HCT116 (cell line): ENCODE results near the gene ARIH2. TPM values are rescaled to one million over a fixed set of nuclear protein-coding genes. Genes with fewer than 3 reads are reported as not detected.
A peak's percentile ranks its signal among the peaks of the same experiment; 100 is the strongest.

Experiments
- ATAC-seq: fragments of 200-7000 bp; cut with Tn5 transposase; 2 replicates; pipeline ENCODE4 v1.9.1; 2020; ENCODE audit warnings: mild to moderate bottlenecking, moderate library complexity
- BruUV-seq: library from RNA; stranded (reverse); fragments of 400-500 nt; replicated peaks from 2 replicates; lab custom pipeline; 2021; lab: Mats Ljungman, UMichigan
- CTCF ChIA-PET: fragments of 300-600 bp; sonication (Branson Sonifier 250); formaldehyde crosslinking; loops from one replicate; lab custom pipeline; 2021; ENCODE audit warnings: antibody characterized with exemption; lab: Charles Lee
- POLR2A ChIA-PET: fragments of 300-600, 350-600 bp; sonication (Branson Sonifier 250); formaldehyde crosslinking; loops from one replicate; lab custom pipeline; 2021; ENCODE audit warnings: antibody characterized with exemption; lab: Charles Lee
- RAD21 ChIA-PET, 2 experiments: fragments of 300-600 bp; sonication (Branson Sonifier 250); formaldehyde crosslinking; loops; one replicate each; lab custom pipeline; 2023; ENCODE audit warnings: low total read pairs in 2 of 2; ENCODE audit not compliant: uncharacterized antibody in 2 of 2, unreplicated experiment in 2 of 2, low non-redundant PET in 1 of 2; lab: Charles Lee
- DNase-seq: peaks from one replicate; pipeline ENCODE4 v3.0.0-alpha.2; 2010; ENCODE audit warnings: low read depth, low spot score
- H2AFZ ChIP-seq: fragments of 200-600 bp; shearing (Covaris generic), sonication (generic); 2 replicates; pipeline ENCODE4 v1.6.1; 2017; ENCODE audit warnings: low read depth, mixed run types, mixed read lengths, antibody characterized with exemption, low read length; ENCODE audit not compliant: poor library complexity, severe bottlenecking
- H3K27ac ChIP-seq: 2 replicates; pipeline ENCODE4 v1.5.1; 2012; ENCODE audit warnings: low read depth, low read length
- H3K27me3 ChIP-seq: fragments of 200-600 bp; sonication (generic); 2 replicates; pipeline ENCODE4 v1.6.1; 2016; ENCODE audit warnings: mixed run types, low read length, mixed read lengths; ENCODE audit not compliant: insufficient read depth
- H3K36me3 ChIP-seq, 2 experiments: fragments of 200-500 bp in 1 of 2; fragments of 200-600 bp in 1 of 2; sonication (Bioruptor generic) in 1 of 2; sonication (generic) in 1 of 2; 2 replicates each; pipeline versions ENCODE4 v1.5.1 to v1.6.1; 2014 to 2016; ENCODE audit warnings: low read length in 2 of 2, inconsistent platforms in 1 of 2, mixed read lengths in 1 of 2, mixed run types in 1 of 2; ENCODE audit not compliant: insufficient read depth in 2 of 2, control insufficient read depth in 1 of 2
- H3K4me1 ChIP-seq, 2 experiments: fragments of 200-600 bp in 1 of 2; sonication (generic) in 1 of 2; 2 replicates each; pipeline versions ENCODE4 v1.5.1 to v1.6.1; 2012 to 2017; ENCODE audit warnings: low read length in 2 of 2, inconsistent platforms in 1 of 2, mild to moderate bottlenecking in 1 of 2, mixed read lengths in 1 of 2, mixed run types in 1 of 2, moderate library complexity in 1 of 2; ENCODE audit not compliant: insufficient read depth in 2 of 2, control insufficient read depth in 1 of 2
- H3K4me2 ChIP-seq: fragments of 200-600 bp; sonication (generic); 2 replicates; pipeline ENCODE4 v1.6.1; 2017; ENCODE audit warnings: mixed run types, low read length, mixed read lengths
- H3K4me3 ChIP-seq, 2 experiments: fragments of 200-600 bp in 1 of 2; sonication (generic) in 1 of 2; replicated peaks in 1 of 2; 2 replicates each; pipeline ENCODE4 v1.5.1; 2011 to 2016; ENCODE audit warnings: low read length in 2 of 2, control low read depth in 1 of 2, low read depth in 1 of 2, mild to moderate bottlenecking in 1 of 2, mixed read lengths in 1 of 2, mixed run types in 1 of 2
- H3K79me2 ChIP-seq: fragments of 200-600 bp; sonication (generic); 2 replicates; pipeline ENCODE4 v1.6.1; 2017; ENCODE audit warnings: mild to moderate bottlenecking, mixed run types, low read length, moderate library complexity, mixed read lengths; ENCODE audit not compliant: insufficient read depth
- H3K9ac ChIP-seq: fragments of 200-600 bp; sonication (generic); 2 replicates; pipeline ENCODE4 v1.6.1; 2016; ENCODE audit warnings: low read length, mixed read lengths
- H3K9me2 ChIP-seq: fragments of 200-600 bp; sonication (generic), shearing (Covaris generic); 2 replicates; pipeline ENCODE4 v1.6.1; 2017; ENCODE audit warnings: mixed run types, mild to moderate bottlenecking, moderate library complexity; ENCODE audit not compliant: insufficient read depth
- H3K9me3 ChIP-seq, 2 experiments: fragments of 200-500 bp in 1 of 2; fragments of 200-600 bp in 1 of 2; sonication (Bioruptor generic) in 1 of 2; sonication (generic) in 1 of 2; 2 replicates each; pipeline ENCODE4 v1.6.1; 2014 to 2017; ENCODE audit warnings: low read length in 2 of 2, mixed read lengths in 2 of 2, inconsistent platforms in 1 of 2, low read depth in 1 of 2, mild to moderate bottlenecking in 1 of 2, mixed run types in 1 of 2, moderate library complexity in 1 of 2; ENCODE audit not compliant: control insufficient read depth in 1 of 2, insufficient read depth in 1 of 2
- H4K20me1 ChIP-seq: fragments of 200-600 bp; sonication (generic), shearing (Covaris generic); 2 replicates; pipeline ENCODE4 v1.6.1; 2017; ENCODE audit warnings: mixed run types, mild to moderate bottlenecking, moderate library complexity; ENCODE audit not compliant: insufficient read depth
- CBX3 ChIP-seq: IDR thresholded peaks from 2 replicates; pipeline ENCODE4 v1.6.1; 2012; ENCODE audit warnings: low read depth
- CEBPB ChIP-seq: IDR thresholded peaks from 2 replicates; pipeline ENCODE4 v1.6.1; 2012; ENCODE audit warnings: low read depth
- EGR1 ChIP-seq: IDR thresholded peaks from 2 replicates; pipeline ENCODE4 v1.6.1; 2012; ENCODE audit warnings: low read depth
- ELF1 ChIP-seq: IDR thresholded peaks from 2 replicates; pipeline ENCODE4 v1.6.1; 2012; ENCODE audit warnings: low read depth, borderline replicate concordance
- EZH2phosphoT487 ChIP-seq: fragments of 200-600 bp; IDR thresholded peaks from 2 replicates; pipeline ENCODE4 v1.6.1; 2018; ENCODE audit warnings: antibody characterized with exemption, borderline replicate concordance
- FOSL1 ChIP-seq: IDR thresholded peaks from 2 replicates; pipeline ENCODE4 v1.6.1; 2012; ENCODE audit warnings: low read depth
- JUND ChIP-seq: IDR thresholded peaks from 2 replicates; pipeline ENCODE4 v1.6.1; 2012
- POLR2A ChIP-seq: IDR thresholded peaks from 2 replicates; pipeline ENCODE4 v1.7.0; 2011; ENCODE audit warnings: borderline replicate concordance; ENCODE audit not compliant: insufficient read depth, insufficient read length; ENCODE audit errors: extremely low read depth
- POLR2AphosphoS5 ChIP-seq: IDR thresholded peaks from 2 replicates; pipeline ENCODE4 v1.6.1; 2011; ENCODE audit warnings: mild to moderate bottlenecking, low read depth, low read length, moderate library complexity
- RAD21 ChIP-seq: IDR thresholded peaks from 2 replicates; pipeline ENCODE4 v1.6.1; 2012; ENCODE audit warnings: low read depth, mild to moderate bottlenecking
- SIN3A ChIP-seq: IDR thresholded peaks from 2 replicates; pipeline ENCODE4 v1.6.1; 2012; ENCODE audit warnings: low read depth
- SP1 ChIP-seq: IDR thresholded peaks from 2 replicates; pipeline ENCODE4 v1.6.1; 2012; ENCODE audit warnings: low read depth
- SRF ChIP-seq: IDR thresholded peaks from 2 replicates; pipeline ENCODE4 v1.6.1; 2012; ENCODE audit warnings: low read depth
- TCF7L2 ChIP-seq: IDR thresholded peaks from 2 replicates; pipeline ENCODE4 v1.7.0; 2011; ENCODE audit warnings: borderline replicate concordance, inconsistent platforms; ENCODE audit not compliant: insufficient read depth, insufficient read length; ENCODE audit errors: extremely low read depth
- YY1 ChIP-seq: IDR thresholded peaks from 2 replicates; pipeline ENCODE4 v1.6.1; 2011; ENCODE audit warnings: low read length, low read depth, moderate library complexity, mild to moderate bottlenecking; ENCODE audit not compliant: insufficient replicate concordance; ENCODE audit errors: extremely low read depth
- ZFX ChIP-seq: fragments of 450-650 bp; IDR thresholded peaks from 2 replicates; pipeline ENCODE4 v1.6.1; 2017
- ZNF274 ChIP-seq: fragments of 200-500 bp; sonication (Bioruptor generic); IDR thresholded peaks from 2 replicates; pipeline ENCODE4 v1.6.1; 2014; ENCODE audit warnings: mild to moderate bottlenecking, low read depth, low read length, inconsistent platforms
- intact Hi-C: fragments of 100-400 bp; cut with micrococcal nuclease; formaldehyde crosslinking; loops from 2 replicates; pipeline ENCODE4 v1.10.0; 2022
- total RNA-seq: library from RNA; stranded (reverse); gene quantifications from one replicate; pipeline ENCODE4 v1.2.1, GENCODE V29; 2021; ENCODE audit not compliant: unreplicated experiment
- TF ChIP-seq, protein P1 (sequence below), 3 experiments: fragments of 200-600 bp in 1 of 3; sonication (generic) in 1 of 3; IDR thresholded peaks in 2 of 3; conservative IDR thresholded peaks in 1 of 3; 2 replicates each; pipeline ENCODE4 v1.5.1; 2012 to 2017; ENCODE audit warnings: low read depth in 2 of 3, low read length in 2 of 3, antibody characterized with exemption in 1 of 3, borderline replicate concordance in 1 of 3, control low read depth in 1 of 3, mild to moderate bottlenecking in 1 of 3, mixed read lengths in 1 of 3, mixed run types in 1 of 3, moderate library complexity in 1 of 3; ENCODE audit not compliant: insufficient read depth in 1 of 3
- TF ChIP-seq, protein P2 (sequence below): IDR thresholded peaks from 2 replicates; pipeline ENCODE4 v1.6.1; 2011; ENCODE audit warnings: mild to moderate bottlenecking, low read length, moderate library complexity; ENCODE audit not compliant: insufficient replicate concordance; ENCODE audit errors: extremely low read depth
- TF ChIP-seq, protein P3 (sequence below): IDR thresholded peaks from 2 replicates; pipeline ENCODE4 v1.6.1; 2012
- TF ChIP-seq, protein P4 (sequence below): IDR thresholded peaks from 2 replicates; pipeline ENCODE4 v1.6.1; 2012

The ARIH2 gene
- total RNA-seq, 1 experiment from 2014 or later: 105 TPM

DNA sequence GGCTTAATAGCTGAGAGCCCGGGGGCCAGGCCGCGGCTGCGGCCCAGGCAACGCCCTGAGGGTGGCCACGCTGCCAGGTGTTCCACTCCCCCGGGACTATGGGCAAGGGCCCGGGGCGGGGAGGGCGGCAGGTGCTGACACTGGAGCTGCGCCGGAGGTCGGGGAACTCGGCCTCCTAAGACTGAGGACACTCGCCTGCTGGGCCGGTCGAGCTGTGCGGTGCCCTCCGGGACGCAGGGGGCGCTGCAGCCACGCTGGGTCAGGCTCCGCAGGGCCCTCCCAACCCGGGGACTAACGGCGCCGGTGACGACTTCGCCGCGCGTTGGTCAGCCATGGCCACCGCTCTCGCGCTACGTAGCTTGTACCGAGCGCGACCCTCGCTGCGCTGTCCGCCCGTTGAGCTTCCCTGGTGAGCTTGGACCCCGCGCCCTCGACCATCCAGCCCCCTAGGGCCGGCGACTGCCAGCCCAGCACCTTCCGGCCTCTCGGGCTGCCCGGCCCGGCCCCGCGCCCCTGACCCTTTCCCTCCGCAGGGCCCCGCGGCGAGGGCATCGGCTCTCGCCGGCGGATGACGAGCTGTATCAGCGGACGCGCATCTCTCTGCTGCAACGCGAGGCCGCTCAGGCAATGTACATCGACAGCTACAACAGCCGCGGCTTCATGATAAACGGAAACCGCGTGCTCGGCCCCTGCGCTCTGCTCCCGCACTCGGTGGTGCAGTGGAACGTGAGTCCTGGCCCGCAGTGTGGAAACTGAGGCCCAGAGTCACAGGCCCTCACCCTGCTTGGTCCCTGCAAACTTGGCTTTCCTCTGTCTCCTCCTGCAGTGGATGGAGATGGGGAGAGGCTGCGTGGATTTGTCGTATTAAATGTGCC lies 103.4 kb downstream of the ARIH2 start, which contains the start of gene NDUFAF3:
NDUFAF3 (plus strand) TSS at position 309 of the 875 bp plus-strand sequence; CDS start at position 333, 24 bp downstream.
- BruUV-seq: no TSS peak
- intact Hi-C loops: loop anchor here (1.0 to 2.0 kb wide), 2 partner anchors 33 to 72 kb away; partner anchors contain the start of gene QRICH1
- ATAC-seq: peak; percentile 66
- TF ChIP-seq JUND (no peak), SP1 (no peak), POLR2A (peak; percentile 72), EZH2phosphoT487 (no peak), POLR2AphosphoS5 (peak; percentile 91), CEBPB (no peak), FOSL1 (no peak), EGR1 (no peak), TCF7L2 (no peak), ELF1 (no peak), YY1 (peak; percentile 87), ZNF274 (no peak), ZFX (peak; percentile 72), SRF (no peak), CBX3 (no peak), SIN3A (no peak), RAD21 (no peak)
- TF ChIP-seq, protein P1, sequence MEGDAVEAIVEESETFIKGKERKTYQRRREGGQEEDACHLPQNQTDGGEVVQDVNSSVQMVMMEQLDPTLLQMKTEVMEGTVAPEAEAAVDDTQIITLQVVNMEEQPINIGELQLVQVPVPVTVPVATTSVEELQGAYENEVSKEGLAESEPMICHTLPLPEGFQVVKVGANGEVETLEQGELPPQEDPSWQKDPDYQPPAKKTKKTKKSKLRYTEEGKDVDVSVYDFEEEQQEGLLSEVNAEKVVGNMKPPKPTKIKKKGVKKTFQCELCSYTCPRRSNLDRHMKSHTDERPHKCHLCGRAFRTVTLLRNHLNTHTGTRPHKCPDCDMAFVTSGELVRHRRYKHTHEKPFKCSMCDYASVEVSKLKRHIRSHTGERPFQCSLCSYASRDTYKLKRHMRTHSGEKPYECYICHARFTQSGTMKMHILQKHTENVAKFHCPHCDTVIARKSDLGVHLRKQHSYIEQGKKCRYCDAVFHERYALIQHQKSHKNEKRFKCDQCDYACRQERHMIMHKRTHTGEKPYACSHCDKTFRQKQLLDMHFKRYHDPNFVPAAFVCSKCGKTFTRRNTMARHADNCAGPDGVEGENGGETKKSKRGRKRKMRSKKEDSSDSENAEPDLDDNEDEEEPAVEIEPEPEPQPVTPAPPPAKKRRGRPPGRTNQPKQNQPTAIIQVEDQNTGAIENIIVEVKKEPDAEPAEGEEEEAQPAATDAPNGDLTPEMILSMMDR (IDR thresholded peaks at IDR 0.05 in 2 of 3, conservative IDR thresholded peaks at IDR 0.05 in 1 of 3; ENCODE audit: borderline replicate concordance in 1 of 3, insufficient read depth in 1 of 3, low read depth in 2 of 3, low read length in 2 of 3): peak in 2 of 3 experiments; percentile 82 to 92; a peak in 4 of 6 replicates
- TF ChIP-seq, protein P2, sequence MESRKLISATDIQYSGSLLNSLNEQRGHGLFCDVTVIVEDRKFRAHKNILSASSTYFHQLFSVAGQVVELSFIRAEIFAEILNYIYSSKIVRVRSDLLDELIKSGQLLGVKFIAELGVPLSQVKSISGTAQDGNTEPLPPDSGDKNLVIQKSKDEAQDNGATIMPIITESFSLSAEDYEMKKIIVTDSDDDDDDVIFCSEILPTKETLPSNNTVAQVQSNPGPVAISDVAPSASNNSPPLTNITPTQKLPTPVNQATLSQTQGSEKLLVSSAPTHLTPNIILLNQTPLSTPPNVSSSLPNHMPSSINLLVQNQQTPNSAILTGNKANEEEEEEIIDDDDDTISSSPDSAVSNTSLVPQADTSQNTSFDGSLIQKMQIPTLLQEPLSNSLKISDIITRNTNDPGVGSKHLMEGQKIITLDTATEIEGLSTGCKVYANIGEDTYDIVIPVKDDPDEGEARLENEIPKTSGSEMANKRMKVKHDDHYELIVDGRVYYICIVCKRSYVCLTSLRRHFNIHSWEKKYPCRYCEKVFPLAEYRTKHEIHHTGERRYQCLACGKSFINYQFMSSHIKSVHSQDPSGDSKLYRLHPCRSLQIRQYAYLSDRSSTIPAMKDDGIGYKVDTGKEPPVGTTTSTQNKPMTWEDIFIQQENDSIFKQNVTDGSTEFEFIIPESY: no peak
- TF ChIP-seq, protein P3, sequence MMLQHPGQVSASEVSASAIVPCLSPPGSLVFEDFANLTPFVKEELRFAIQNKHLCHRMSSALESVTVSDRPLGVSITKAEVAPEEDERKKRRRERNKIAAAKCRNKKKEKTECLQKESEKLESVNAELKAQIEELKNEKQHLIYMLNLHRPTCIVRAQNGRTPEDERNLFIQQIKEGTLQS: no peak
- TF ChIP-seq, protein P4, sequence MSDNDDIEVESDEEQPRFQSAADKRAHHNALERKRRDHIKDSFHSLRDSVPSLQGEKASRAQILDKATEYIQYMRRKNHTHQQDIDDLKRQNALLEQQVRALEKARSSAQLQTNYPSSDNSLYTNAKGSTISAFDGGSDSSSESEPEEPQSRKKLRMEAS: no peak

More for the DNA sequence above, 103.4 kb downstream of the ARIH2 start, which contains the start of gene NDUFAF3:
- ChIA-PET POLR2A (interaction anchor here (0.6 to 5.3 kb wide), 17 partner anchors 7 to 934 kb away, joined by 3 to 52 read pairs (median 5); partner anchors contain the start of genes IMPDH2, P4HTM, PFKFB4 and QRICH1), CTCF (interaction anchor here (0.7 to 3.5 kb wide), 8 partner anchors 14 to 621 kb away, joined by 3 to 29 read pairs (median 5); partner anchors contain the start of genes P4HTM, QRICH1 and WDR6), RAD21 (interaction anchor here in 1 of 2 experiments (0.7 kb wide), 1 partner anchor 337 kb away, joined by 3 read pairs; no protein-coding TSS in a partner anchor)
- Histone ChIP-seq H3K4me1 (peaks cover 17 to 62% of the 10 kb centered on the region in 2 experiments), H3K27ac (peak within 1 kb of the TSS; percentile 99), H3K79me2 (peaks cover 78% of the 10 kb centered on the region), H2AFZ (no peak within 1 kb of the TSS), H4K20me1 (no peaks in the 10 kb centered on the region; the same call in 1 of the 2 replicates), H3K9me3 (no peaks in the 10 kb centered on the region), H3K27me3 (no peaks in the 10 kb centered on the region), H3K36me3 (peaks cover 18 to 39% of the 10 kb centered on the region in 2 experiments; a peak in 3 of 4 replicates), H3K4me2 (peak within 1 kb of the TSS; percentile 90), H3K9me2 (no peaks in the 10 kb centered on the region), H3K4me3 (peak within 1 kb of the TSS; percentile 80 to 98), H3K9ac (peak within 1 kb of the TSS; percentile 99)
- peak; percentile 90 for DNase-seq
